LHCN-M2 (cell line): ENCODE measurements around the gene FOXF1. TPM values are rescaled to one million over a fixed set of nuclear protein-coding genes. Genes with fewer than 3 reads are reported as not detected.

Experiments used
- DNase-seq: peaks from one replicate; pipeline ENCODE4 v3.0.0-alpha.2; 2012; ENCODE audit warnings: low read depth
- total RNA-seq: library from RNA; depleted of rRNA; stranded (reverse); fragments of >200 nt; gene quantifications from 2 replicates; pipeline ENCODE4 v1.2.3, GENCODE V29; 2014; rRNA removed

Gene FOXF1
- total RNA-seq, 1 experiment from 2014 or later = not detected

DNA sequence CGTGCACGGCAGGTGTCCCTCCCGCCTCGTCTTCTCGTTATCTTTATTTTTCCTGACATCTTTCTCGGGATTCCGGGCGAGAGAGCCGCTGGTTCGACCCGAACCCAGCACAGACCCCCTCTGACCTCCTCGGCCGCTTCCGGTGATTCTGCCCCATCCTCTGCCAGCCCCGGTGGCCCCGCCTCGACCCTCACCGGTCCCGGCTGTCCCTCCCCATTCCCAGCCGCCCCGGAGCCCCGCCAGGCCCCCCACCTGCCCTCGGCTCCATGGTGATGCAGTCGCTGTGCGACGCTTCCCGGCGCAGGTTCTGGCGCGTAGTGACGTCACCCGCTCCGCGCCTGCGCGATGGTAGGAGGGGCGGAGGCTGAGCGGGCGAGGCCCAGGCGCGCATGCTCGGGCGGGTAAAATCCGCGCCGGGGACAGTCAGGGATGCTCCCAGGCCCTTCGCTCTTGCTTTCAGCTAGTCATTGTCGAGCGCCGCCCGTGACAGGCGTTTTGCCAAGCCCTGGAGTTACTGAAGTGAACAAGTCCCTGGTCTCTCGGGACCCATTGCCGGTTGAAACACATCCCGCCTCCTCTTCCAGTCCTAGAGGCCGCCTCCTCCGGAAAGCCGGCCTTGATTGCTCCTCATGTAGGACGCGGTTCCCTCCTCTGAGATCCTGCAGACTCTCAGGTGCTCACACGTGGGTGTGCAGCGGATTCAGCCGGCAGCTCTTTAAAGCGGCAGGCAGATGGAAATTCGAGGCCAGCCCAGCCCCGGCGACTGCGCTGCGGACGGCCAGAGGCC is 44.8 kb downstream of the FOXF1 start, which contains the start of gene MTHFSD:
Gene MTHFSD, minus strand, starts transcription at position 319 of the 787 bp plus-strand sequence. Its CDS starts 51 bp downstream, at position 268.
- DNase-seq = peak; percentile 87

DNA sequence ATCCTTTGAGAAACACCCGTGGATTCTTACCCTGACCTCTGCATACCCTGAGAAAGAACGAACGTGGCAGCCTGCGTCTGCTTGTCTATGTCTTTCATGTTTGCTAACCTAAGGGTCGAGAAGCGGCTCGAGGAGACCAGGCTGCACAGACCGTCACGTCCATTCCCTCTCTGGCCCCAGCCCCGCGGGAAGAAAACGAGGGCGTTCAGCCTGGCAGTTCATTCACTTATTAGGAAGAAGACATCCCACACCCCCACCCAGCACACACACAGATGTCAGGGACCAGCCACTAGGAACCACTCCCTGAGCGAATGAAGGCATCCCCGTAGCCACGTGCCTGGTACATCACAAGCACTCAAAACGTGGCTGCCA is 45.4 kb downstream of the FOXF1 start:
- no peak for DNase-seq

DNA sequence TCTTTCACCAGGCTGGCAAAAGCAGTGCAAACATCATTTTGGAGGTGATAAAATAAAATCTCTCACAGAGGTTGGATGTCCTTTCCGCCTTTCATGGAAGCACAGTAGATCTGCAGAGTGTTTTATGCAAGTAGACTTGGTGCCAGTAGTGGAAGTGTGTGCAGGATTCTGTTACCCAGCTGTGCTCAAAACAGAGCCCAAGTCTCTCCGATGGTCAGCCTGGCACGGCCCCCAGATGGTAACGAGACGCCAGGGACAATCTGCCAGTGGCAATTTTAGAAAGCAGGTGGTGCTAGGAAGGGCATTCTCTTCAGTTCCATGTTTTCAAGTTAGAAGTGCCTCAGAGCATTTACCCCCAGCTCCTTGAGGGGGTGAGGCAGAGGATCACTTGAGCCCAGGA is 46.2 kb downstream of the FOXF1 start:
- no peak for DNase-seq

DNA sequence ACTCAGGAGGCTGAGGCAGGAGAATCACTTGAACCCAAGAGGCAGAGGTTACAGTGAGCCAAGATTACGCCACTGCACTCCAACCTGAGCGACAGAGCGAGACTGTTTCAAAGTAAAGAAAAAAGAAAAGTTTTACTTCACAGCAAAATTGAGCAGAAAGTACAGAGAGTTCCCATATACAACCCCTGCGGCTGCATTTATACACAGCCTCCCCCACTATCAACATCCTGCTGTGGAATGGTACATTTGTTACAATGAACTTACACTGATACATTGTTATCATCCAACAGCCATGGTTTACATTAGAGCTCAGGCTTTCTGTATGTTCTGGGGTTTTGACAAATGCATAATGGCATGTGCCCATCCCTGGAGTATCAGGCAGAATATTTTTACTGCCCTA is 47.3 kb downstream of the FOXF1 start:
- no peak for DNase-seq

DNA sequence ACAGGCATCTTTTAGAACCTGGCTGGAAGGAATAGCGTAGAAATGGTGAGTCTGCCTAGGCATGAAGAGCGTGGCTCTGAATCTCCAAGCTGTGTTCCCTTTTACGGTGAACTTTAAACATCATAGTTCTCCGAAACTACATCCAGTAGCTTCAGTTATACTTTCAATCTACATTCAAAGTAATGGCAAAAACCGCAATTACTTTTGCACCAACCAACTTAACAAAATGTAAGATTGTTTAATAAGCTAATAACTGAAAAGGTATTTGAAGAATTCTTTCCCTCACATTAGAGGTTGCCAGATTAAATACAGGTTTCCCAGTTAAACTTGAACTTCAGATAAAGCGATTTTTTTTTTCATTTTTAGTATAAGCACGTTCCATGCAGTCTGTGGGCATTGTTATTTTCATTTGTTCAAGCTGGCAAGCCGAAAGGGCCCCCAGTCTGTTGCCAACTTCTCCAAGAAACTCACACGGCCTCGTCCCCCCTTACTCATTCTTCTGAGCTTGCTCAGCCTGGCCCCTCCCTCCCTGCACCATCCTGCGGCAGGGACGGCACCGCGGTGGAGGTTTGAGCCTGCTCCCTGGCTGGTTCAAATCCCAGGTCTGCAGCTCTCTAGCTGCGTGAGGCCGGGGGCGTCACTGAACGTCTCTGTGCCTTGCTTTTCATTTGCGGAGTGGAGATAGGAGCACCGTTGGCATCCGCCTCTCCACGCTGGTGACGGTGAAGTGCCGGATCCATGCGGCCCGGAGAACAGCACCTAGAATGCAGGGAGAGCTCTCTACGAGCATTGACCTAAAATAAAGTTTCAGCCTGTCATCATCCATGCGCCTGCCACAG is 48.2 kb downstream of the FOXF1 start:
- no peak for DNase-seq

DNA sequence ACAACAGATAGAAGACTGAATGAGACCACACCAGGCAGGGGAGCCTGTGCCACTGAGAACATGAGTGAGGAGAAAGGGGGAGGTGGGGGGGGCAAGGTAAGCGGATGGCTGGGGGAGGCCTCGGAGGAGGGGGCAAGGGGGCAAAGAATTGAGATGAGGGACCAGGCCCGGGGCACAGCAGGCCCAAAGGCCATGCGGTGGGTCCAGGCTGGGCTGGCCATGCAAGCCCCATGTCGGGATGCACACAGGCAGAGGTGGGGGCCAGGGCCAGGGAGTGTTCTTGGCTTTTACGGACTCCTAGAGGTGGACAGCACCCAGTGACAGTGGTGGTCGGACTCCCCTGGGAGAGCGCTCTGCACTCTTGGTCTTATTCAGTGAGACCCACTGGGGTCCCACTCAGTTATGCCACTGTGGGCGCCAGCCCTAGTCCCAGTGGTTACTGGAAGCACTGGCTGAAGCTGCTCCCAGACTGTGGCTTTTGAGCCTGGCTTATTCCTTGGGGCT is 49.5 kb downstream of the FOXF1 start:
- no peak for DNase-seq

DNA sequence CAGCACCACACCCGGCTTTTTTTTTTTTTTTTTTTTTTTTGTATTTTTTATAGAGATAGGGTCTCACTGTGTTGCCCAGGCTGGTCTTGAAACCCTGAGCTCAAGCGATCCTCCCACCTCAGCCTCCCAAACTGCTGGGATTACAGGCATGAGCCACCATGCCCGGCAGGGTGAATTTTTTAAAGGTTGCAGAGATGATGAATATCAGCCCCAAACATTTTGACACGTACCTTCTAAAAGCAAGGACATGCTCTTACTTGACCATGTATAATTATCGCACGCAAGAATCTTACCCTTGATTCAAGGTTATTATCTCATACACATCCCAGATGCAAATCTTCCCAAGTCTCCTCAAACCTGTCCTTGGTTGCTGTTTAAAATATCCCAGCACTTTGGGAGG is 52.0 kb downstream of the FOXF1 start:
- no peak for DNase-seq

DNA sequence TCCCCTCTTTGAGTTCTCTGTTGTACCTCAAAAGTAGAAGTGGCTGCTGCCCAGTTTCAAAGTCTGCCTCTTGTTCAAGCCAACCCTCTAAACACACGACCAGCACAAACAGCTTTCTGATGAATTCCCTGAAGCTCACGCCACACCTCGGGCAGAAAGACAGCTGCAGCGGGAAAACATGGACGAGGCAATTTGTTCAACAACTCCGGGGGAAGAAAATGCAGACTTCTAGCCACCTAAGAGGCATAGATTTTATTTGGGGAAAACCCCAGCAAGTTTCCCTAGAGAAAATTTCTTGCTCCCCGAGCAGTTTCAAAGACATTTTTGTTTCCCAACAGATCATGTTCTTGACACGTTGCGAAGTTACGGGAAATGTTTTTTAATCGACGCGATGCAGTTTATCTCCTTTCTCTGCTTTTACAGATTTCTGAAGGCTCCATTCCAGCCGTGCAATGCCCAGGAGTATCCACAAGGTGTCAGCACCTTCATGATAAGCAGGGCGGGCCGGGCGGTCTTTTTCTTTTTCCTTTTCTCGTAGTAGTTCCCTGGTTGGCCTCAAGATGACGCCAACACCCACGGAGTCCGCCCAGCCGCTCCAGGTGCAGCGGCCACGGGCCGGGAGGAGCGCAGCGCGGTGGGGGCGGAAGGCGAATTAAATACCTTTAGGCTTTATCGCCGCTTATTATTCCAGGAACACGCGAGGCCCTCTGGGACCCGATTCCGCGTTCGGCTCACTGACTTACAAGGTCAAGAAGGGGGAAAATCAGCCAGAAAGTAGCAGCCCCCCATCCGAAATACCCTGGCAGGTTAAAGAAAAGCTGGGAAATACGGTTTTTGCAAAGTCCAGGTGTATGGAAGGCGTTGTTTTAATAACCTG is 53.4 kb downstream of the FOXF1 start:
- DNase-seq = peak; percentile 91

Other genes with a start within 250 kb of the FOXF1 start
- 10.5 and 15.0 TPM in 2 replicates for gene MTHFSD, start 44.7 kb downstream of the FOXF1 start, total RNA-seq
- 5.1 and 8.3 TPM in 2 replicates for gene FOXC2, start 56.3 kb downstream of the FOXF1 start, total RNA-seq
- 4.1 and 5.3 TPM in 2 replicates for gene FOXL1, start 68.0 kb downstream of the FOXF1 start, total RNA-seq